HepG2 (cell line): Measurements from ENCODE around the gene OR5A2. TPM values are rescaled to one million over a fixed set of nuclear protein-coding genes. Genes with fewer than 3 reads are reported as not detected.

ENCODE experiments used
- ATAC-seq: fragments of 200-7000 bp; cut with Tn5 transposase; 3 replicates; pipeline ENCODE4 v1.9.1; 2020; ENCODE audit warnings: mild to moderate bottlenecking, moderate library complexity
- Bru-seq: library from RNA; stranded (reverse); fragments of 400-500 nt; gene quantifications from one replicate; lab custom pipeline; 2021; lab: Mats Ljungman, UMichigan
- BruChase-seq, 2 experiments: library from RNA; stranded (reverse); fragments of 400-500 nt; gene quantifications; one replicate each; lab custom pipeline; 2021; lab: Mats Ljungman, UMichigan
- BruUV-seq: library from RNA; stranded (reverse); fragments of 400-500 nt; replicated peaks from 2 replicates; lab custom pipeline; 2021; lab: Mats Ljungman, UMichigan
- CTCF ChIA-PET: fragments of 300-600 bp; formaldehyde crosslinking; extraction: SDS; loops from one replicate; lab custom pipeline; 2021; ENCODE audit warnings: low total read pairs, inconsistent platforms, low intra/inter-chr PET ratio; lab: Yijun Ruan, JAX
- POLR2A ChIA-PET: fragments of 350-600 bp; sonication (Branson Sonifier 250); formaldehyde crosslinking; loops from one replicate; lab custom pipeline; 2020; ENCODE audit warnings: antibody characterized with exemption, inconsistent platforms; lab: Yijun Ruan, JAX
- DNase-seq: peaks from one replicate; pipeline ENCODE4 v3.0.0-alpha.2; 2015; ENCODE audit warnings: low spot score
- FAIRE-seq: peaks from 3 replicates; lab custom pipeline; 2011; peaks lifted over from hg19 to GRCh38; lab: Jason Lieb, UNC
- H2AFZ ChIP-seq: one replicate; pipeline ENCODE4 v1.6.1; 2011; ENCODE audit warnings: low read length, inconsistent platforms
- H3K27ac ChIP-seq: fragments of 300-600 bp; 3 replicates; pipeline ENCODE4 v1.8.0; 2011; ENCODE audit warnings: mixed run types, mild to moderate bottlenecking, mixed read lengths, low read length, inconsistent platforms; ENCODE audit not compliant: insufficient read depth; ENCODE audit errors: extremely low read length
- H3K27me3 ChIP-seq, 2 experiments: fragments of 200-600 bp in 1 of 2; 2 replicates in 1 of 2; 3 replicates in 1 of 2; pipeline versions ENCODE4 v1.6.0 to v1.8.0; 2011; ENCODE audit warnings: low read length in 2 of 2, mild to moderate bottlenecking in 2 of 2, moderate library complexity in 2 of 2, inconsistent platforms in 1 of 2; ENCODE audit not compliant: insufficient read depth in 2 of 2, control insufficient read depth in 1 of 2
- H3K36me3 ChIP-seq, 2 experiments: fragments of 200-600 bp in 1 of 2; replicated peaks in 1 of 2; 2 replicates in 1 of 2; 3 replicates in 1 of 2; pipeline versions ENCODE4 v1.5.1 to v1.8.0; 2011; ENCODE audit warnings: low read length in 2 of 2, inconsistent platforms in 1 of 2; ENCODE audit not compliant: insufficient read depth in 2 of 2, control insufficient read depth in 1 of 2
- H3K4me1 ChIP-seq: 2 replicates; pipeline ENCODE4 v1.5.1; 2012; ENCODE audit warnings: low read length, inconsistent platforms; ENCODE audit not compliant: insufficient read depth
- H3K4me2 ChIP-seq: 2 replicates; pipeline ENCODE4 v1.6.0; 2011; ENCODE audit warnings: low read depth, low read length, inconsistent platforms
- H3K4me3 ChIP-seq, 3 experiments: fragments of 200-600 bp in 1 of 3; sonication (generic), shearing (Covaris generic) in 1 of 3; replicated peaks in 1 of 3; 2 replicates each; pipeline ENCODE4 v1.5.1; 2011 to 2016; ENCODE audit warnings: low read length in 3 of 3, inconsistent platforms in 2 of 3, low read depth in 2 of 3, mild to moderate bottlenecking in 2 of 3, control low read depth in 1 of 3, mixed read lengths in 1 of 3; ENCODE audit not compliant: insufficient read depth in 1 of 3
- H3K79me2 ChIP-seq: one replicate; pipeline ENCODE4 v1.6.1; 2011; ENCODE audit warnings: low read length, inconsistent platforms; ENCODE audit not compliant: insufficient read depth
- H3K9ac ChIP-seq: 2 replicates; pipeline ENCODE4 v1.6.0; 2011; ENCODE audit warnings: mild to moderate bottlenecking, low read depth, low read length, inconsistent platforms; ENCODE audit not compliant: insufficient read depth
- H3K9me3 ChIP-seq: 2 replicates; pipeline ENCODE4 v1.5.1; 2012; ENCODE audit warnings: mild to moderate bottlenecking, low read length
- H4K20me1 ChIP-seq: 2 replicates; pipeline ENCODE4 v1.6.0; 2011; ENCODE audit warnings: inconsistent platforms, mild to moderate bottlenecking, low read length, moderate library complexity; ENCODE audit not compliant: insufficient read depth
- ATF7 ChIP-seq, 2 experiments: fragments of 450-650 bp in 1 of 2; sonication (generic) in 1 of 2; formaldehyde crosslinking in 1 of 2; IDR thresholded peaks; 2 replicates each; pipeline versions ENCODE4 v1.4.0 to v1.6.1; 2016 to 2020; ENCODE audit warnings: antibody characterized with exemption in 1 of 2, mild to moderate bottlenecking in 1 of 2, missing genetic modification reagents in 1 of 2
- SMAD3 ChIP-seq: sonication (generic); formaldehyde crosslinking; IDR thresholded peaks from 2 replicates; pipeline ENCODE4 v1.4.0; 2020; ENCODE audit warnings: missing genetic modification reagents
- WGBS: methylation state at CpG from one replicate; pipeline ENCODE4 v1.1.6; 2017; ENCODE audit warnings: low lambda C conversion rate; 5-methylcytosine and 5-hydroxymethylcytosine counted together
- in situ Hi-C: cut with HindIII; loops from 2 replicates; pipeline ENCODE4 v1.10.0; 2017; ENCODE audit warnings: low pct_unique_long_range_greater_than_20kb; ENCODE audit not compliant: extremely low pct_ligation_motif_present
- intact Hi-C: fragments of 100-400 bp; cut with micrococcal nuclease; formaldehyde crosslinking; loops from one replicate; pipeline ENCODE4 v1.10.0; 2022; ENCODE audit not compliant: unreplicated experiment
- long read RNA-seq, 2 experiments: library from RNA in 1 of 2; library from polyadenylated mRNA in 1 of 2; stranded (forward) in 1 of 2; unstranded in 1 of 2; transcript quantifications; one replicate each; pipeline ENCODE4 v2.0.0, GENCODE V29; 2019 to 2022
- polyA minus RNA-seq, 3 experiments: library from RNA; depleted of rRNA, polyadenylated mRNA; stranded (reverse); fragments of >200 nt; gene quantifications; 2 replicates each; pipeline ENCODE4 v1.2.3, GENCODE V29; 2011; ENCODE audit warnings: low replicate concordance in 1 of 3
- polyA plus RNA-seq, 8 experiments: library from polyadenylated mRNA; depleted of rRNA in 3 of 8; stranded (reverse) in 7 of 8; unstranded in 1 of 8; fragments of >200 nt; fragmentation: Illumina TruSeq in 4 of 8; extraction: Trizol in 4 of 8; gene quantifications; 2 replicates each; pipeline versions ENCODE4 v1.2.1 to v1.2.3, GENCODE V29; 2011 to 2016; ENCODE audit warnings: low read depth in 4 of 8, missing spikeins in 1 of 8, mixed read lengths in 1 of 8; ENCODE audit not compliant: insufficient read depth in 1 of 8
- total RNA-seq, 5 experiments: library from RNA; depleted of rRNA; stranded (reverse); fragments of >200 nt; fragmentation: Illumina TruSeq; extraction: Trizol; gene quantifications; 2 replicates each; pipeline ENCODE4 v1.2.3, GENCODE V29; 2016; ENCODE audit warnings: low read depth in 1 of 5
- TF ChIP-seq, protein P1 (sequence below): sonication (generic); formaldehyde crosslinking; IDR thresholded peaks from one replicate; pipeline ENCODE4 v1.5.1; 2020; ENCODE audit warnings: mild to moderate bottlenecking, missing genetic modification reagents; ENCODE audit errors: not compliant biosample characterization

The OR5A2 gene
- total RNA-seq (2016; rRNA removed; fragmentation: Illumina TruSeq; extraction: Trizol) (not detected in 2 replicates), polyA plus RNA-seq (2011; rRNA removed) (not detected in 2 replicates), polyA minus RNA-seq (2011; rRNA and poly(A)+ RNA removed; ENCODE audit: low replicate concordance) (not detected in 2 replicates), Bru-seq, nascent RNA (not detected), BruChase-seq, experiment 1, labeled RNA remaining after a 6-hour chase (not detected), BruChase-seq, experiment 2, labeled RNA remaining after a 2-hour chase (not detected)
- not detected in 2 replicates for total RNA-seq (2016; cell fraction: cytosol; rRNA removed; fragmentation: Illumina TruSeq; extraction: Trizol; ENCODE audit: low read depth)
- not detected in 2 replicates for total RNA-seq (2016; cell fraction: insoluble cytoplasmic fraction; rRNA removed; fragmentation: Illumina TruSeq; extraction: Trizol)
- total RNA-seq (2016; cell fraction: membrane; rRNA removed; fragmentation: Illumina TruSeq; extraction: Trizol) = not detected in 2 replicates
- not detected in 2 replicates for total RNA-seq (2016; cell fraction: nucleus; rRNA removed; fragmentation: Illumina TruSeq; extraction: Trizol)
- polyA plus RNA-seq (2011; cell fraction: cytosol; rRNA removed) = not detected in 2 replicates
- not detected in 2 replicates for polyA plus RNA-seq (2011; cell fraction: nucleus; rRNA removed)
- polyA plus RNA-seq (2012) = not detected in 2 replicates
- polyA plus RNA-seq (2016; cell fraction: cytosol; fragmentation: Illumina TruSeq; extraction: Trizol; ENCODE audit: low read depth) = not detected in 2 replicates
- polyA plus RNA-seq (2016; cell fraction: insoluble cytoplasmic fraction; fragmentation: Illumina TruSeq; extraction: Trizol; ENCODE audit: low read depth) = not detected in 2 replicates
- polyA plus RNA-seq (2016; cell fraction: membrane; fragmentation: Illumina TruSeq; extraction: Trizol; ENCODE audit: low read depth) = not detected in 2 replicates
- not detected in 2 replicates for polyA plus RNA-seq (2016; cell fraction: nucleus; fragmentation: Illumina TruSeq; extraction: Trizol; ENCODE audit: insufficient read depth, low read depth)
- polyA minus RNA-seq (2011; cell fraction: cytosol; rRNA and poly(A)+ RNA removed) = not detected in 2 replicates
- polyA minus RNA-seq (2011; cell fraction: nucleus; rRNA and poly(A)+ RNA removed) = not detected in 2 replicates
- long read RNA-seq, experiment 1 = 0 reads
- long read RNA-seq, experiment 2 = 0 reads

DNA sequence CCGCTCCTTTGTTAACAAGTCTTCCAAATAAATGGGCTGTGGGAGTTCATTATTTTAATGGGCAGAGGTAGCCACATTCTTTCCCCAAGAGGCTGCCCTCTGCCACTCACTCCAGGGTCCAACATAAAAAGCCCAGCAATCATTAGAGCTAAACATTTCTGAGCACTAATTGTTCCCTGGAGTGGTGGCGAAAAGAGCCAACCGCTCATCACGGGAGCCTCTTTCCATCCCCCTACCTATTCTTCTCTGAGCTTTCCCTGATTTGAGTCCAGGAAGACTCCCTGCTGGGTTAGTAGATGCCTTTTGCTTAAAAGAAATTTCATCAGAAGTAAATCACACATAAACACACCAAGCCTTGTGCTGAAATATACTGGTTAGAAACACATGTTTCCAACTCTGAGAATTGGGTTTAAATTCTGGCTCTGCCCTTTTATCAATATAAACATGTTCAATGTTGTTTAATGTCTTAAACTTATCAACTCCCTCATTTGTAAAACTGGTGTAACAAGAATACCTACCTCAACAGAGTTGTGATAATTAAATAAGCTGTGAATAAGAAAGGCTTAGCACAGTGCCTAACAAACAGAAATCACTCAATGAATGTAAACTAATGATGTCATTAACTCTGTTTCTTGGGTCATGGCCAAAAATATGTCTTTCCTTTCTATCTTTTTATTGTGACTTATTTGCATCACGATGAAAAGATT lies at the start of gene OR5A2:
TSS of gene OR5A2 (minus strand) at position 53 of the 707 bp plus-strand sequence. CDS start 3,460 bp downstream, outside the sequence.
- Histone ChIP-seq H3K79me2 (no peaks in the 10 kb centered on the region), H3K27ac (no peak within 1 kb of the TSS), H2AFZ (no peak within 1 kb of the TSS), H3K27me3 (no peaks in the 10 kb centered on the region), H3K4me2 (no peak within 1 kb of the TSS), H3K9ac (no peak within 1 kb of the TSS), H3K4me3 (no peak within 1 kb of the TSS), H3K4me1 (no peaks in the 10 kb centered on the region), H3K36me3 (no peaks in the 10 kb centered on the region), H3K9me3 (no peaks in the 10 kb centered on the region), H4K20me1 (no peaks in the 10 kb centered on the region)
- BruUV-seq = no TSS peak
- ChIA-PET CTCF (no interaction called here), POLR2A (no interaction called here)
- TF ChIP-seq, protein P1, sequence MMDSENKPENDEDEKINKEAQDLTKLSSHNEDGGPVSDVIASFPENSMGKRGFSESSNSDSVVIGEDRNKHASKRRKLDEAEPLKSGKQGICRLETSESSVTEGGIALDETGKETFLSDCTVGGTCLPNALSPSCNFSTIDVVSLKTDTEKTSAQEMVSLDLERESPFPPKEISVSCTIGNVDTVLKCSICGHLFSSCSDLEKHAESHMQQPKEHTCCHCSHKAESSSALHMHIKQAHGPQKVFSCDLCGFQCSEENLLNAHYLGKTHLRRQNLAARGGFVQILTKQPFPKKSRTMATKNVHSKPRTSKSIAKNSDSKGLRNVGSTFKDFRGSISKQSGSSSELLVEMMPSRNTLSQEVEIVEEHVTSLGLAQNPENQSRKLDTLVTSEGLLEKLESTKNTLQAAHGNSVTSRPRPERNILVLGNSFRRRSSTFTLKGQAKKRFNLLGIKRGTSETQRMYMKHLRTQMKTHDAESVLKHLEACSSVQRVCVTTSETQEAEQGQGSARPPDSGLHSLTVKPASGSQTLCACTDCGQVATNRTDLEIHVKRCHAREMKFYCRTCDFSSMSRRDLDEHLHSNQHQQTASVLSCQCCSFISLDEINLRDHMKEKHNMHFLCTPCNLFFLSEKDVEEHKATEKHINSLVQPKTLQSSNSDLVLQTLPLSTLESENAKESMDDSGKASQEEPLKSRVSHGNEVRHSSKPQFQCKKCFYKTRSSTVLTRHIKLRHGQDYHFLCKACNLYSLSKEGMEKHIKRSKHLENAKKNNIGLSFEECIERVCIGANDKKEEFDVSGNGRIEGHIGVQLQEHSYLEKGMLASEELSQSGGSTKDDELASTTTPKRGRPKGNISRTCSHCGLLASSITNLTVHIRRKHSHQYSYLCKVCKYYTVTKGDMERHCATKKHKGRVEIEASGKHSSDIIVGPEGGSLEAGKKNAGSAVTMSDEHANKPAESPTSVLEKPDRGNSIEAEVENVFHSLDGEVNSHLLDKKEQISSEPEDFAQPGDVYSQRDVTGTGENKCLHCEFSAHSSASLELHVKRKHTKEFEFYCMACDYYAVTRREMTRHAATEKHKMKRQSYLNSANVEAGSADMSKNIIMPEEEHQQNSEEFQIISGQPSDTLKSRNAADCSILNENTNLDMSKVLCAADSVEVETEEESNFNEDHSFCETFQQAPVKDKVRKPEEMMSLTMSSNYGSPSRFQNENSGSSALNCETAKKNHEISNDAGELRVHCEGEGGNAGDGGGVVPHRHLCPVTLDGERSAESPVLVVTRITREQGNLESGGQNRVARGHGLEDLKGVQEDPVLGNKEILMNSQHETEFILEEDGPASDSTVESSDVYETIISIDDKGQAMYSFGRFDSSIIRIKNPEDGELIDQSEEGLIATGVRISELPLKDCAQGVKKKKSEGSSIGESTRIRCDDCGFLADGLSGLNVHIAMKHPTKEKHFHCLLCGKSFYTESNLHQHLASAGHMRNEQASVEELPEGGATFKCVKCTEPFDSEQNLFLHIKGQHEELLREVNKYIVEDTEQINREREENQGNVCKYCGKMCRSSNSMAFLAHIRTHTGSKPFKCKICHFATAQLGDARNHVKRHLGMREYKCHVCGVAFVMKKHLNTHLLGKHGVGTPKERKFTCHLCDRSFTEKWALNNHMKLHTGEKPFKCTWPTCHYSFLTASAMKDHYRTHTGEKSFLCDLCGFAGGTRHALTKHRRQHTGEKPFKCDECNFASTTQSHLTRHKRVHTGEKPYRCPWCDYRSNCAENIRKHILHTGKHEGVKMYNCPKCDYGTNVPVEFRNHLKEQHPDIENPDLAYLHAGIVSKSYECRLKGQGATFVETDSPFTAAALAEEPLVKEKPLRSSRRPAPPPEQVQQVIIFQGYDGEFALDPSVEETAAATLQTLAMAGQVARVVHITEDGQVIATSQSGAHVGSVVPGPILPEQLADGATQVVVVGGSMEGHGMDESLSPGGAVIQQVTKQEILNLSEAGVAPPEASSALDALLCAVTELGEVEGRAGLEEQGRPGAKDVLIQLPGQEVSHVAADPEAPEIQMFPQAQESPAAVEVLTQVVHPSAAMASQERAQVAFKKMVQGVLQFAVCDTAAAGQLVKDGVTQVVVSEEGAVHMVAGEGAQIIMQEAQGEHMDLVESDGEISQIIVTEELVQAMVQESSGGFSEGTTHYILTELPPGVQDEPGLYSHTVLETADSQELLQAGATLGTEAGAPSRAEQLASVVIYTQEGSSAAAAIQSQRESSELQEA = no peak
- TF ChIP-seq SMAD3 (CRISPR knock-in tag) (no peak), ATF7 (IDR thresholded peaks at IDR 0.05) (peak; percentile 74), ATF7 (CRISPR knock-in tag; IDR thresholded peaks at IDR 0.05) (no peak)
- WGBS = 54% methylated on average over 5 of the region's 5 CpGs
- intact Hi-C loops (no loop called here), in situ Hi-C loops (no loop called here)
- no peak for DNase-seq
- no peak for FAIRE-seq
- no peak for ATAC-seq
